Measurements from ENCODE around the gene TP53TG5.
A peak's percentile ranks its signal among the peaks of the same experiment; 100 is the strongest.

TP53TG5 gene

DNA sequence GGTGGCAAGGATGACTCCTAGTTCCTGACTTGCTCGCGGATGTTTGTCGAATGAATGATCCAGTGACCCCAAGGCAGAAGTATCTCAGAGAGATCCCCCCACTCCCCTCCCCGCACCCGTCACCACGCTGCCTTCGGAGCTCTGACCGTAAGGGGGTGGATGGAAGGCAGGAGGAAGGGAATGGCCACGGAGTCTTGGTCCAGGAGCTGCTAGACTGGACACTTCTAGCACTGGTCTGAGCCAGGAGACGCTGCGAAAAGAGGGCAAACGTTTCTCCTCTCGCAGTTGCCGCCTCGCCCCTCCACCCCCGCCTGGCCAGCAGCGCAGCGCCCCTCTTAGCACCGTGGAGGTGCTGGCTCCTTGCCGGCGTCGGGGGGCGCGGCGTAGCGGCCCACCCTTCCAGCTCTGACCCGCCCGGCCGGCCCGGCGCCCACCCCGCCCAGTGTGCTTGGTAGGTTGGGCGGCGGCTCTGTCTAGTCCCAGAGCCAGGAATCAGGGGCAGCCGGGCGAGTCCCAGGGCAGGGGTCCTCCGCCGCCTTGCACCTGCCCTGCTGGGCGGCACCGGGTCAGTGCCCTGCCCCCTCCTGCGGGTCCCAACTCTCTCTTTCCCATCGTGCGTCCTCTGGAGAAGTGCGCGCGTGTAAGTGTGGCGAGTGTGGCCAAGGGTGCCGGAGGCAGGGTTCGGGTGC, 27.6 kb upstream of the TP53TG5 start:
- FAIRE-seq (no peak), DNase-seq (ENCODE audit: low spot score) (no peak)

DNA sequence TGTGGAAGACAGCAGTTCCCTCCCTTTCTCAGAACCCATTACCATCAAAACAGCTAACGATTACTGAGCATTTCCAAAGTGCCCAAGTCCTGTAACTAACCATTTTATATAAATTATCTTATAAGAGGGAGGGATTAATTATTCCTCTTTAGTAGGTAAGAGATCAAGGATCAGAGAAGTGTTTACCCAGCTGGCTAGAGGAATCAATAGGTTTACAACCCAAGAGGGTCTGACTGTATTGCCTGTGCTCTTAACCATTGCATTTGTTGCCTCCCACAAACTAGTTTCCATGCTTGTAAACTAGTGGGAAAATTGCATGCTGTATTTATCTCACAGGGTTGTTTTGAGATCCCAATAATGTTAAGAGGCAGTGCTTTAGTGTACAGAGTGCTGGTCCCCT, 26.3 kb upstream of the TP53TG5 start:
- DNase-seq (ENCODE audit: low spot score) (no peak), FAIRE-seq (no peak)

DNA sequence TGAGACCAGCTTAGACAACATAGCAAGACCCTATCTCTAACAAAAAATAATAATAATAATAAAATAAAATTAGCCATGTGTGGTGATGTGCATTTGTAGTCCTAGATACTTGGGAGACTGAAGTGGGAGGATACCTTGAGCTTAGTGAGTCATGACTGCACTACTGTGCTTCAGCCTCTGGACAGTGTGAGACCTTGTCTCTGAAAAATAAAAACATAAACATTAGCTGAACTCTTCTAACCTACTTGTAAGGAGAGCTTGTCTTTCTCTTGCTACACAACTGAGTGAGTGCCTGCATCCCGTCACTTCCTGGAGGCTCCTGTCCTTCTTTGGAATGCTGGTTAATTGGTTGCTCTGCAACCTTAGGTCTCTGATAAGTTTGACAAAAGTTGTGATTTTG, 24.8 kb upstream of the TP53TG5 start:
- DNase-seq (ENCODE audit: low spot score) (no peak), FAIRE-seq (no peak)

DNA sequence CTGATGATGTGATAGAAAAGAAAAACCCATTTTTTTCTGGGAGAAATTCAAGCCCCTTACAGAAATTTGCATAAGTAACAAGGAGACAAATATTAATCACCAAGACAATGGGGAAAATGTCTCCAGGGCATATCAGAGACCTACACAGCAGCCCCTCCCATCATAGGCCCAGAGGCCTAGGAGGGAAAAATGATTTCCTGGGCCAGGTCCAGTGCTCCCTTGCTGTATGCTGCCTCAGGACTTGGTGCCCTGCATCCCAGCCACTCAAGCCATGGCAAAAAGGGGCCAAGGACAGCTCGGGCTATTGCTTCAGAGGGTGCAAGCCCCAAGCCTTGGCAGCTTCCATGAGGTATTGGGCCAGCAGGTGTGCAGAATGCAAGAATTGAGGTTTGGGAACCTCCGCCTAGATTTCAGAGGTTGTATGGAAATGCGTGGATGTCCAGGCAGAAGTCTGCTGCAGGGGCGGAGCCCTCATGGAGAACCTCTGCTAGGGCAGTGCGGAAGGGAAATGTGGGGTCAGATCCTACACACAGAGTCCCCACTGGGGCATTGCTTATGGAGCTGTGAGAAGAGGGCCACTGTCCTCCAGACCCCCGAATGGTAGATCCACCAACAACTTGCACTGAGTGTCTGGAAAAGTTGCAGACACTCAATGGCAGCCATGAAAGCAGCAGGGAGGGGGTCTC, 22.4 kb upstream of the TP53TG5 start:
- FAIRE-seq (no peak), DNase-seq (ENCODE audit: low spot score) (no peak)

DNA sequence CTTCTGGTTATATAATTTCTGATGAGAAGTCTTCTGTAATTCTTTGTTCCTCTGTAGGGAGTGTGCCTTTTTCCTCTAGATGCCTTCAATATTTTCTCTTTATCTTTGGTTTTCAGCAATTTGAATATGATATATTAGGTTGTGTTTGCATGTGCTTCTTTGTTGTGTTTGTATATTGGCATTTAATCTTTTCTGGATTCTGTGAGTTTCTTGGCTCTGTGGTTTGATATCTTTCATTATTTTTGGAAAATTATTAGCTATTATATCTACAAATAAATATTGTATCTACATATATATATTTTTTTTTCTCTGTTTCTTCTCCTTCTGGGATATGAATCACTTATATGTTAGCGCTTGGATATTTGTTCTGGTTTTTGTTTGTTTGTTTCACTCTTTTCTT, 20.9 kb upstream of the TP53TG5 start:
- FAIRE-seq (no peak), DNase-seq (ENCODE audit: low spot score) (no peak)

DNA sequence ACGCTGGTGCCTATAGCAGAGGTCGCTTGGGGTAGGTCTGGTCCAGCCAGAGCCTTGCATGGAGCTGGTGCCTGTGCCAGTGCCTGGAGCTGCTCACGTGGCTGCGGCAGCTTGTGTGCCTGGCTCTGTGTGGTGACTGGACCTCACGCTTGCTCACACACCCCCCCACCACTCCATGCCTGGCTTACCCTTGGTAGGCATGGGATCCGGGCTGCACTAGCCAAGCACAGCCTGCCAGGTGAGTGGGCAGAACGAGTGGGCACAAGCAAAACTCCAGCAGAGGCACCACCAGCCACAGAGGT, 16.9 kb upstream of the TP53TG5 start:
- FAIRE-seq (no peak), DNase-seq (ENCODE audit: low spot score) (no peak)

DNA sequence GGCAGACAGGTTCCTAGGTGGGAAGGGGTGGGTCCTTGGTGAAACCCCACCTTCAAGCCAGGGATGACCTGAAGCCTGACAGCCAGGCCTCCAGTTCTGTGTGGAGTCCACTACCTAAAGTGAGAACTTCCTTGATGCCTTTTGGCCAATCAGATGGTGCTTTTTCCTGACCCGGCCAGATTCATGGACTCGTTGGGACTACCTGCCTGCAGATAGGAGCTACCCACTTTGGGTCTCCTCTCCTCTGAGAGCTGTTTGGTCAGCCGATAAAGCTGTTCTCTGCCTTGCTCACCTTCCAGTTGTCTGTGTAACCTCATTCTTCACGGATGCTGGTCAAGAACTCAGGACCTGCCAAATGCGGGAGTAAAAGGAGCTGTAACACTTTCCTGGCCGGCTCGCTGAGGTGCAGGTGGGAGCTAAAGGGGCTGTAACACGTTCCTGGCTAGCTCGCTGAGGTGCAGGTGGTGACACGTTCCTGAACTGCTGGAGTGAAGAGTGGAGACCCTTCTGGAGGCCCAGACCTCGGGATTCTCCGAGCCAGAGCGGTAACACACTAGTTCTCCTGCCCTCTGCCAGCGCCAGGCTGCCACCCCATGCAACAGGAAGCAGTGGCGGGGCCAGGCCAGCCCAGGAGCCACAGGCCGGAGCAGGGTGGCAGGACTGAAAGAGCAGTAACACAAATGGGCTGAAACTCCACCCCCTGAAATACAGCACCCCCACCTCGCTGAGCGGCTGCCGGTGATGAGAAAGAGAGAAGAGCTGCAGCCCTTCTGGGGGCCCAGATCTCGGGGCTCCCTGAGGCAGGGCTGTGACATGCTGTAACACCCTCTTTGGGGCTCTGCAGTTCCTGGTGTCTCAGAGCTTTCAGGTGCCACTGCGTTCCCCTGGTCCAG, 16.3 kb upstream of the TP53TG5 start:
- no peak for FAIRE-seq

DNA sequence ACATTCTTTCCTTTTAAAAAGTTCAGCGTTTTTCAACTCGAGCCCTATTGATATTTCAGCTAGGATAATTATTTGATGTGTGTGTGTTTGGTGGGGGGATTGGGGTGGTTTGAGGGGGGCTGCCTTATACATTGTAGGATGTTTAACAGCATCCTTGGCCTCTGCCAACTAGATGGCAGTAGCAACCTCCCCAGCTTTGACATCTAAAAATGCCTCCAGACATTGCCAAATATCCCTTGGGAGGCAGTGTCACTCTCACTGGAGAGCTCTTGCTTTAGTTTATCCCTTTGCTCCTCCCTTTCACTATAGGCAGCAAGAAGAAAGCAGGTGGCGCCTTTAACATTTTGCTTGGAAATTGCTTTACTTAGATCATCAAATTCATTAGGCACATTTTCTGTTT, 14.6 kb upstream of the TP53TG5 start:
- FAIRE-seq = no peak
- DNase-seq (ENCODE audit: low spot score) = no peak

More for the DNA sequence above, 16.3 kb upstream of the TP53TG5 start:
- DNase-seq (ENCODE audit: low spot score) = no peak

DNA sequence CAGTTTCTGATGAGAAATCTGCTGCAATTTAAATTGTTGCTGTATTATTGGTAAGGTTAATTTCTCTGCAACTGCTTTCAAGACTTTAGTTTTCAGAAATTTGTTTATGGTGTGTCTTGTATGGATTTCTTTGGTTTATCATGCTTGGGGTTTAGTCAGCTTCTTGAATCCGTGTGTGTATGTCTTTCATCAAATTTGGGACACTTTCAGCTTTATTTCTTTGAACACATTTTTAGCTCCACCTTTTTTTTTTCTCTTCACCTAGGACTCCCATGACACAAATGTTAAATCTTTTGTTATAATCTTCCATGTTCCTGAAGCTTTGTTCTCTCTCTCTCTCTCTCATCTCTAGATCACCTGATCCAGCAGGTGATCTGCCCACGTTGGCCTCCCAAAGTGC, 13.4 kb upstream of the TP53TG5 start:
- DNase-seq (ENCODE audit: low spot score) = no peak
- FAIRE-seq = no peak

DNA sequence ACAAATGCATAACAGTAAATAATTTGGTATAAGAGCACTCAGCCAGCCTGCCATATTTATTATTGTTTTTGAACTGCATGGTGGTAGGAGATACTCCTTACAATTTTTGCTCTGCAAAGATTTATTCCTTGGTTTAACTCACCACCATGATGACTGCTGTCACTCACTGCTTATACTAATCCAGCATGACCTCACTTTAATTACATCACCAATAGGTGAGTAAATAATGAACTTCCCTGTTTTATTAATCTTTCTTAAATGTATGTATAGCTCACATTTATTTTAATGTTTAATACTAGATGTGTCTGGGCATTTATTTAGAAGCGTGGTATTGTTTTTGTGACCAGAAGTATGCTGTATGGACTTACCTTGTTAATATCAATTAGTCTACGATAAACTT, 12.8 kb upstream of the TP53TG5 start:
- DNase-seq (ENCODE audit: low spot score) (no peak), FAIRE-seq (no peak)

DNA sequence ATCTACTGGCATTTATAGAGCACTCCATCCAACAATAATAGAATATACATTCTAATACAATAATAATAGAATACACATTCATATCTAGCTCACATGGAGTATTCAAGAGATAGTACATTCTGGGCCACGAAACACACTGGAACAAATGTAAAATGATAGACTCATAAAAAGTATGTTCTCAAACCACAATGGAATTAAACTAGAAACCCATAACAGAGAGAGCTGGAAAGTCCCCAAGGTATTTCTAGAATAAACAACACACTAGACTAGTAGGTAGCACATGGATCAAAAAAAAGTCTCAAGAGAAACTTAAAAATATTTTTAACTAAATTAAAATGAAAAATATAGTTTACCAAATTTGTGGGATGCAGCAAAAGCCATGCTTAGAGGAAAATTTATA, 9.1 kb upstream of the TP53TG5 start:
- DNase-seq (ENCODE audit: low spot score) (no peak), FAIRE-seq (no peak)

DNA sequence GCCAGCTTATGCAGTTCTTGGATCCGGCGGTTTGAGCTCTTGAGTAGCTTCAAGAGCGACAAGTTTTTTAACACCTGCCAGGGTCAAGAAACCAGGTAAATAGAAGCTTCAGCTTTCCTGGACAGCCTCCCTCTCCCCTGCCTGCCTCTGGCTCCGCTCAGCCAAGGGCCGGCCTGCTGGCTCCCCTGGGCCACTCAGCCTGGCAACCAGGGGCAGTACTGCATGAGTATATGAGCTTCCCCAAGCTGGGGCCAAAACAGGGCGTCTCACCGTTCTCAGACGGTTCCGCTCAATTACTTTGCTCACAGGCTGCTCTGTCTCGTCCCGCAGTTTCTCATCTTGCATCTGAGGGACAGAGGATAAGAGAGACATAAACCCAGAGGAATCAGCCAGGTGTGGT, 856 bp downstream of the TP53TG5 start:
- no peak for FAIRE-seq
- no peak for DNase-seq (ENCODE audit: low spot score)

DNA sequence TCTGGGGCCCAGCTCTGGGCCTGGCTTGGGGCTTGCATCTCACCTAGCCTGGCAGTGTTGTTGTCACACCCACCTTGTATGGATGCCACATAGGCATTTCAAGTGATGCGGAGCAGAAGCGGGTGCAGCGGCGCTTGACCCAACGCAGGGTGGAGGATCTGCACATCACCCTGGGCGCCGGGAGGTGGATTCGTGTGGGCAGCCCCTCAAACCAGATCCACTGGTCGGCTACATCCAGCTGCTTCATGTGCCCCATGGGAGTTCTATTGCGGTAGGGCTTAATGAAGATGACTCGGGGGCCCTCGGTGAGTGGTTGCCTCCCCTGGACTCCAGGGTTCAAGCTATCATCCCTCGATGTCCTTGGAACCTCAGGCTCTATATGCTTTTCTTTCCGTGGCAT, 3.2 kb downstream of the TP53TG5 start:
- DNase-seq (ENCODE audit: low spot score) (no peak), FAIRE-seq (no peak)

DNA sequence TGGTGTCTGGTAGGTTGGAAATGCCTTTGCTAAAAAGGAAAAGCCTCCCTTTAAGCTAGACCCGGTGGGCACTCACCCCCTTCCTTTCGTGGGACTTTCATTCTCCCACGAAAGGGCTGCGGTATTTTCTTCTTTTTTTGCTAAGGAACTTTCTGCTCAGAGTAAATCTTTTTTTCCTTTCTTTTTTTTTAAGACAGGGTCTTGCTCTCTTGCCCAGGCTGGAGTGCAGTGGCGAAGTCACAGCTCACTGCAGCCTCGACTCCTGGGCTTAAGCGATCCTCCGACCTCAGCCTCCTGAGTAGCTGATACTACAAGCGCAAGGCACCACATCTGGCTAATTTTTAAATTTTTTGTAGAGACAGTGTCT, 4.0 kb downstream of the TP53TG5 start:
- DNase-seq (ENCODE audit: low spot score) = no peak
- FAIRE-seq = no peak

DNA sequence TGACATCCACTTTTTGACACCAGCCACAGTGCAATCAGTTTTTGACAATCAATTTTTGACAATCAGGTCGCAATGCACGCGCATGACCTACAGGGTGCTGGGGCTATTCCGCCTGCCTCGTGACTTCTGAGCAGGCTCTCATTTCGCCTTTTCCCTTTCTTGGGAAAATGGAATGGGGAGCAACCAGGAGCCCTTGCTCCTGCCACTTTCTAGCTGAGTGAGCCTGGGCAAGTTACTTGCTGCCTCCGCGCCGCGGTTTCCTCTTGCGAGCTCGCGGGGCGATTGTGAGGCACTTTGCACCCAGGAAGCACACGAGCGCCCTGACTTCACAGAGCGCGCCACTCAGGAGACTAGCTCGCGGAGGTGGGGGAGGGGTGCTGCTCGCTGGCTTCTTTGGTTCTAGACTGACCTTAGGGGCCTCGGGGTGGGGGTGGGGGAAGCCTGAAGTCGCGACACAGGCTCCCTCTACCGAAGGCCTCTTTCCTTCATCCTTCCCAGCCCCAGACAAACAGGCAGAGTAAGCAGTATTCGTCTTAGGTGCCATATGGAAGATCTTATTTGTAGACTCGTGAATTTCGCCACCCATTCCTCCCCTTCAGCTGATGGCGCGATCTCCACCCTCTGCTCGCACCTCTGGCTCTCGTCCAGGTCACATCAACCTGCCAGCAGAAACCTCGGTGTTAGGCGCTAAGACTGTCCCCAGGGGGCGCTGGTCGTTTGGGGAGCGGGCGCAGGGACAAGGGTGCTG, 4.6 kb downstream of the TP53TG5 start:
- FAIRE-seq (no peak), DNase-seq (ENCODE audit: low spot score) (peak; percentile 35)

DNA sequence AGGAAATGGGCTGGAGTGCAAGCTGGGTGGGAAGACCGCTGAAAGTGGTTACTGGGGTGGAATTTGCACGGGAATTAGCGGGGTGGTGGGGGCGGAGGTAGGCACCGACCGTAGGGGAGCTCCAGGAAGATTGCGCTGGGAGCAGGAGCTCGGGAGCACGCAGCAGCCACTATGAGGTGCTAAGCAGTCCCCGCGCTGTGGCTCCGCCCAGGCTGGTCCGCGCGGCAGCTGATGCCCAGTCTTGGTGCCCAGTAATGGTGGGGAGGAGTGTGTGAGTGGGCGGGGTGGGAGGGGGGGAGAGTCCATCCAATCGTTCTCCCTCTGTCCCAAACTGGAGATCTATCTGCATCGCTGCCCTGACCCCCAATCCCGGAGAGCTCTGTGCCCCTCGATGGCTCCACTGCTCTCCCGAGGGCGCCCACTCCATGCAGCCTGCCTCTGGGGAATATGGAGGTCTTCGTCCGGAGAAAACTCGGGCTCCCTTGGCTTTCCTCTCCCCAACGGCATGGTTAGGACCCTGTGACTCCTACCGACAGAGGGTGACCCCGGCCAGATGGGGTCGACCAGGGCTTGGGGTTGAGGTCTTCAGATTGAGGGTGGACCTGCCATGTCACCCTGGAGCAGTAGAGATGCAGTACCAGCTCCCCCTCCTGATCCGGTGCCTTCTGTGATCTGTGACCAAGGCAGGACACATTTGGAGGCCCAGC, 5.3 kb downstream of the TP53TG5 start:
- no peak for FAIRE-seq

DNA sequence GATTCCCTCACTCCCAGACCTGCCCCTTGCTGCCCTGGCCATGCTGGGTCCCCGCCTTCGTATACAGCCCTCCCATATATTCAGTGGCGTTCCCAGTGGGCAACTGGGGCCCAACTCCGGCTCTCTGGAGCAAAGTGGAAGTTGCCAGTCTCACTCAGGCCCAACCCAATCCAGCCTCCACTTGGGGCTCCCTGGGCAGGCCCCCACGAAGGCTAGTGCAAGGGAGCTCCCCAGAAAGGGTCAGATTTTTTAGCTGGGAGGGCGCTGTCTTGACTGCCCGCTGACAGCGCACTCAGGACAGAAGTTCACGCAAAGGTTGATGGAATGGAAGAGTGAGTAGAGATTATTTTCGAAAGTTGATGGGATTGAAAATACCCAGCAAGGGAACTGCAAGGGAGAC, 5.9 kb downstream of the TP53TG5 start:
- no peak for DNase-seq (ENCODE audit: low spot score)
- FAIRE-seq = no peak

More for the DNA sequence above, 5.3 kb downstream of the TP53TG5 start:
- no peak for DNase-seq (ENCODE audit: low spot score)

DNA sequence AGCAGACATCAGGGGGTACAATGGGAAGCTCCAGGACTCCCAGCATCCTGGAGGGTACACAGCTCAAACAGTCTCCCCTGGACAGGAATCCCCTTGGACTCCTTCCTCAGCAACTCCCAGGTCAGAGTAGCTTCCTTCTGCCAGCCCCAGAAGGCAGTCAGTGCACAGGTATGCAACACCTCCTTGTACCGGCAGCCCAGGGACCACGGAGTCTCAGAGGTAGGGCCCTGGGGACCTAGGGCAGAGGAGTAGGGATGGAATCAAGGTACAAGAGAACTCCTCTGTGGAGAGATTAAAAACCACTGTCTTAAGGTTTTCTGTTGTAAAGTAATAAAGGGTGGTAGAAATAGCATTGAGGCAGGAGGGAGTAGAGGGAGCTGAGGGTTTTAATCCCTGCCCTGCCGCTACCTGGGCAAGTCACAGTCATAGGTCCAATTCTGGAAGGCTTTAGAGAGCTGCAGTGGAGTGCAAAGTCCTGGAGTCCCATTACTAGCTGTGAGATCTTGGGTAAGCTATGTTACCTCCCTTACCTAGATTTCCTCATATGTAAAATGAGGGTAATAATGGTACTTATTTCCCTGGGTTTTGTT, 7.5 kb downstream of the TP53TG5 start:
- DNase-seq (ENCODE audit: low spot score) (no peak), FAIRE-seq (no peak)

DNA sequence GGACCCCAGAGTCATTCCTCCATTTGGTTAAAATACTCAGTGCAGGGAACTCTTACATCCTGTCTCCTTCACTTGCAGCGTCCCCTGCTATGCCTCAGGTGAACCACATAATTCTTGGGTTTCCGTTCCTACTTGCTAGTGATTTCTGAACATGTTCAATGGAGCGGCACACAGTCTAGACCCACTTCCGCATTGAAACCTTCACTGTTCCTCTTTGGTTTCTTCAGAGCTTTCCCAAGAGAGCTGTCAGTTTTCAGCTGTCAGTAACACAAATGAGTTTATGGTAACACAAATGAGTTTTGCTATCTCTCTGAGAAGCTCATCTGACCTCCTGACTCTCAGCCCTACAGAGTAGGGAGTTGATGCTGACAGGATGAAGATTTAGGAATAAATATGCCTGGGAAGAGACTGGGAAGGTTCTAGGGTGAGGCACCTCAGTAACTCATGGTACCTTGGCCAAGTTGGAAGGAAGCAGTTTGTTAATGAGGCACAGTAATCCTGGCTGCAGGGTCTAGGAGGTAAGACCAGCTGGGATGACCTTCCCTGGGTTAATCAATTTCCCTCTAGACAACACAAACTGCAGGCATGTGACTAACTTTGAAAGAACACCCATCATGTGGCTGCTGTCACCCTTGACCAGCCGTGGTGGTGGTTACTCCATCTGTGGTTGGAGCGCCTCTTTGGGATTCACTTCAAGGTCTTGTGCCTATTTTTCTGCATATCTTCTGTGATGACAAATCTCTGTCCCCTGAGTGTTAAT, 9.7 kb downstream of the TP53TG5 start:
- FAIRE-seq (no peak), DNase-seq (ENCODE audit: low spot score) (no peak)

DNA sequence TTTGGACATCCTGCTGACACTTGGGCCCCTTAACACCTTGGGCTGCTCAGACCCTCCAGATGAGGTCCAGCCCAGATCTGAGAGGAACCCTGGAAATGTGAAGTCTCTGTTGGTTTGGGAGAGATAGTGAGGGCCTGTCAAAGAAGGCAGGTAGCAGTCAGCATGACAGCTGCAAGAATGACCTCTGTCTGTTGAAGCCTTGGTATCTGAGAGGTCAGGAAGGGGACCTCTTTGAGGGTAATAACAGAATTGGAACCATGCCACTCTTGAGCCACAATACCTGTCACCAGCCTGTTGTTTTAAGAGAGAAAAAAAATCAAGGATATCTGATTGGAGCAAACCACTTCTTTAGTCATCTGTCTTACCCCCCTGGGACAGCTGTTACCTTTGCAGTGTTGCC, 11.0 kb downstream of the TP53TG5 start:
- DNase-seq (ENCODE audit: low spot score) = no peak
- no peak for FAIRE-seq

Measured in RCC 7860 (cell line).